Left ventricle myocardium inferior (tissue), 1 donor: Measurements from ENCODE around the gene ARFGEF2. TPM values are rescaled to one million over a fixed set of nuclear protein-coding genes. Genes with fewer than 3 reads are reported as not detected.

ENCODE experiments used
- DNase-seq: peaks from one replicate; pipeline ENCODE4 v3.0.0-alpha.2; 2020
- H3K27ac ChIP-seq: fragments of 200-600 bp; replicated peaks from 2 replicates; pipeline ENCODE4 v1.8.0; 2021
- H3K27me3 ChIP-seq: fragments of 200-600 bp; 2 replicates; pipeline ENCODE4 v1.8.0; 2021; ENCODE audit warnings: low read depth
- H3K36me3 ChIP-seq: fragments of 200-600 bp; 2 replicates; pipeline ENCODE4 v1.8.0; 2021
- H3K4me1 ChIP-seq: fragments of 200-600 bp; 2 replicates; pipeline ENCODE4 v1.8.0; 2021
- H3K4me3 ChIP-seq: fragments of 200-600 bp; 2 replicates; pipeline ENCODE4 v1.8.0; 2021; ENCODE audit warnings: mild to moderate bottlenecking, moderate library complexity
- H3K9me3 ChIP-seq: fragments of 200-600 bp; replicated peaks from 2 replicates; pipeline ENCODE4 v1.8.0; 2021
- intact Hi-C: fragments of 100-400 bp; cut with micrococcal nuclease; formaldehyde crosslinking; loops from one replicate; pipeline ENCODE4 v1.11.0; 2022
- total RNA-seq: library from RNA; stranded (reverse); fragmentation: NEBNext Ultra II Directional; extraction: Animal tissue kit (Norgen Biotek cat#: 25700); gene quantifications from one replicate; pipeline ENCODE4 v1.2.1, GENCODE V29; 2021
- TF ChIP-seq, protein P1 (sequence below): fragments of 200-600 bp; IDR thresholded peaks from 2 replicates; pipeline ENCODE4 v1.8.0; 2021; ENCODE audit warnings: antibody characterized with exemption, mild to moderate bottlenecking, borderline replicate concordance
- donor health status: DM: no; HTN: yes; CAD: no; lungs with severe emphysema.

Gene ARFGEF2
- total RNA-seq, 1 donor from 2014 or later, result 45.1 TPM

DNA sequence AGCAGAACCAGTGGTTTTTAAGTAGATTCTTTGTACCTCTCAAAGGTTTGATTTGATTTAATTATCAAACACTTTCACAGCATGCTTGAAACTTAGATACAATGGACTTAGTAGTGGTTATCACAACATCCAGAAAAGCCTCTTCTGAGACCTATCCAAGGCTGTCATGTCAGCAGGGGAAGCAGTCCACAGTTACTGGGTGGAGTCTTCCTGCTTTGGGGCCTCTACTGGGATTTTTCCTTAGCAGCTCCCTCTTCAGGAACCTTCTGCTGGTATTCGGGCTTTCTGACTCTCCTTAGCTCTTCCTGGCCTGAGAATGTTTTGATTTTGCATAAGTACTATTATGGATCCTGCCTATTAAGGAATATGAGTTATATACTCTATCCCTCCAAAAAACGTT, 36.0 kb downstream of the ARFGEF2 start:
- peak overlapping the region; percentile 75 for H3K27ac ChIP-seq
- peaks cover 27% of the 10 kb centered on the region for H3K4me1 ChIP-seq
- no peak for DNase-seq
- no peaks in the 10 kb centered on the region for H3K27me3 ChIP-seq
- H3K36me3 ChIP-seq, result peaks cover 85% of the 10 kb centered on the region
- no peak overlapping the region for H3K4me3 ChIP-seq
- intact Hi-C loops, result no loop called here
- no peaks in the 10 kb centered on the region for H3K9me3 ChIP-seq
- TF ChIP-seq, protein P1, sequence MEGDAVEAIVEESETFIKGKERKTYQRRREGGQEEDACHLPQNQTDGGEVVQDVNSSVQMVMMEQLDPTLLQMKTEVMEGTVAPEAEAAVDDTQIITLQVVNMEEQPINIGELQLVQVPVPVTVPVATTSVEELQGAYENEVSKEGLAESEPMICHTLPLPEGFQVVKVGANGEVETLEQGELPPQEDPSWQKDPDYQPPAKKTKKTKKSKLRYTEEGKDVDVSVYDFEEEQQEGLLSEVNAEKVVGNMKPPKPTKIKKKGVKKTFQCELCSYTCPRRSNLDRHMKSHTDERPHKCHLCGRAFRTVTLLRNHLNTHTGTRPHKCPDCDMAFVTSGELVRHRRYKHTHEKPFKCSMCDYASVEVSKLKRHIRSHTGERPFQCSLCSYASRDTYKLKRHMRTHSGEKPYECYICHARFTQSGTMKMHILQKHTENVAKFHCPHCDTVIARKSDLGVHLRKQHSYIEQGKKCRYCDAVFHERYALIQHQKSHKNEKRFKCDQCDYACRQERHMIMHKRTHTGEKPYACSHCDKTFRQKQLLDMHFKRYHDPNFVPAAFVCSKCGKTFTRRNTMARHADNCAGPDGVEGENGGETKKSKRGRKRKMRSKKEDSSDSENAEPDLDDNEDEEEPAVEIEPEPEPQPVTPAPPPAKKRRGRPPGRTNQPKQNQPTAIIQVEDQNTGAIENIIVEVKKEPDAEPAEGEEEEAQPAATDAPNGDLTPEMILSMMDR, result no peak

DNA sequence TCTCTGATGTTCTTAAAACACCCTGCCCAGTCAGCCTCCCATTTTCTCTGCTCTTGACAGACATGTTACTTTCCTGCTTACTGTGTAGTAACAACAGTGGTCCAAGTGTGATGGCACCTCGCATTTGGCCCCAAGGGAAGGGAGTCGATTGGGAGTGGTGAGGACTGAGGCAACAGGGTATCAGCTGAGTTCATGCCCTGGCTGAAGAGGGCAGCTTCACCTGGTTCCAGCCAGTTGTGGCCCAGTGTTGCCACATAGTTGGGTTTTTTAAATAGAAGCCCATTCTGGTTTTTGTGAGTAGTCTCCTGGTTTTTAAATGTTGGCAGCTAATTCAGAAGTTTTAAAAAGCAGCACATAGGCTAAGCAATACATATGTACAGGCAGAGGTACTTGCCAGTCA, 37.2 kb downstream of the ARFGEF2 start:
- Histone ChIP-seq H3K27me3 (no peaks in the 10 kb centered on the region), H3K36me3 (peaks cover 84% of the 10 kb centered on the region), H3K4me1 (peaks cover 17% of the 10 kb centered on the region), H3K9me3 (no peaks in the 10 kb centered on the region), H3K27ac (no peak overlapping the region), H3K4me3 (no peak overlapping the region)
- TF ChIP-seq, protein P1, result no peak
- DNase-seq, result no peak
- intact Hi-C loops, result no loop called here

DNA sequence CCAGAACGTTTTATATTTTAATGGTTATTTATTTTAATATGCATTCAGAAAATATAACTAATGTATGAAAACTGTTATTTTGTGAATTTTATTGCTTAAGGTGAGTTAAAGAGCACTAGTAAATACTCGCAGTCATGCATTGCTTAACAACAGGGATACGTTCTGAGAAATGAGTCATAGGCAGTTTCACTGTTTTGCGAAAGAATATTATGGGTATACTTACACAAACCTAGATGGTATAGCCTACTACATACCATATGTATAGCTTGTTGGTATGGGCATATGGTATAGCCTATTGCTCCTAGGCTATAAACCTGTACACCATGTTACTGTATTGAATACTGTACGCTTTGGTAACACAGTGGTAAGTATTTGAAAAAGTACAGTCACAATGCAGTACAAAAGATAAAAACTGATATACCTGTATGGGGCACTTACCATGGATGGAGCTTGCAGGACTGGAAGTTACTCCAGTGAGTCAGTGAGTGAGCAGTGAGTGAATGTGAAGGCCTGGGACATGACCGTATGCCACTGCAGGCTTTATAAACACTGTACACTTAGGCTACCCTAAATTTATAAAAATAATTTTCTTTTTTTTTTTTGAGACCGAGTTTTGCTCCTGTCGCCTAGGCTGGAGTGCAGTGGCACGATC, 38.5 kb downstream of the ARFGEF2 start:
- Histone ChIP-seq H3K9me3 (no peaks in the 10 kb centered on the region), H3K4me3 (no peak overlapping the region), H3K36me3 (peaks cover 81% of the 10 kb centered on the region), H3K4me1 (peaks cover 17% of the 10 kb centered on the region), H3K27ac (no peak overlapping the region), H3K27me3 (no peaks in the 10 kb centered on the region)
- intact Hi-C loops, result no loop called here
- TF ChIP-seq, protein P1, result no peak
- no peak for DNase-seq

DNA sequence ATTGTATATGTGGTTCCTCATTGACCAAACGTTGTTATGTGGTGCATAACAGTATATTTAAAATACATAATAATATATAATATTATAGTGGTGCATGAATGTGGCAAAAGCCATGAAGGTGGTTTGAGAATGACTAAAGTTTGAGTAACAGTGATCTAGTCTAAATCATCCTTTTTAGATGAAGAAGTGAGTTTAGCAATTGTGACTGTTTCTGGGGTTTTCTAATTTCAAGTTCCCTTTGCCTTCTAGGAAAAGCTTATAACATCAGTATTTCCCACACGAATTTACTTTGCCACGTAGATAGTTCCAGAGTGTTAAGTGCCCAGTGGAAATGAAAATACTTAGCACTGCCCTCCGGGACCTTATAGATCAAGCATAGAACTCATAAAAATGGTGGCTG, 40.9 kb downstream of the ARFGEF2 start:
- H3K36me3 ChIP-seq, result peaks cover 82% of the 10 kb centered on the region

DNA sequence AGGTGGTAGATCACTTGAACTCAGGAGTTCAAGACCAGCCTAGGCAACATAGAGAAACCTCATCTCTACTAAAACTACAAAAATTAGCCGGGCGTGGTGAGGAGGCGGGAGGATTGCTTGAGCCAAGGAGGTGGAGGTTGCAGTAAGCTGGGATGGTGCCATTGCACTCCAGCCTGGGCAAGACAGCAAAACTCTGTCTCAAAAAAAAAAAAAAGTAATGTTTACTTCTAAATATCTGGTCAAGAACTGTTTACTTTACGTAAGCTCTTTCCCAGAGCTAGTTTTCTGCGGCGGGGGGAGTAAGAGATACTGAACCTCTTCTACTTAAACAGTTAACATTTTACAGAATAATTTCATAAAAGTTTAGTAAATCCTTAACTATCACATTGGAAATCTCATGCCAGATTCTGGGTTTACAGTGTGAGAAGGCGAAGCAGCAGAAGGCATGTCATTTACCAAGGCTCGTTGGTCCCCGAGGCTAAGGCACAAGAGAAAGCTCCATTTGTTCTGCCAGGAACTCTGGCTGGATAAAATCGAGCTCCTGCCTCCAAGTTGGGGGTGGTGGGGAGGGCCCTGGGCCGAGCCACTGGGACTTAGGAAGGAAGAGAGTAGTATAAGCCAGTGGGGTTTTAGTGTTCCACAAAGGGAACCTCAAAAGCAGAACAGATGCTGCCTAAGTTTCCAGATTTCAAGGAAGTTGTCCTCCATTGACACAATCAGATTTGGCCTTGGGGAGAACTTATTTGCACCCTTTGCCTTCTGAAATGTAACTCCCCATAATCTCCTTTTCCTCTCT, 41.7 kb downstream of the ARFGEF2 start:
- peaks cover 78% of the 10 kb centered on the region for H3K36me3 ChIP-seq
- H3K27ac ChIP-seq, result no peak overlapping the region
- H3K4me1 ChIP-seq, result peaks cover 9% of the 10 kb centered on the region
- intact Hi-C loops, result no loop called here
- DNase-seq, result no peak
- H3K9me3 ChIP-seq, result no peaks in the 10 kb centered on the region
- TF ChIP-seq, protein P1, result no peak
- no peak overlapping the region for H3K4me3 ChIP-seq
- H3K27me3 ChIP-seq, result no peaks in the 10 kb centered on the region

More for the DNA sequence above, 40.9 kb downstream of the ARFGEF2 start:
- Histone ChIP-seq H3K27ac (no peak overlapping the region), H3K9me3 (no peaks in the 10 kb centered on the region), H3K4me1 (peaks cover 15% of the 10 kb centered on the region), H3K4me3 (no peak overlapping the region), H3K27me3 (no peaks in the 10 kb centered on the region)
- TF ChIP-seq, protein P1, result no peak
- intact Hi-C loops, result no loop called here
- no peak for DNase-seq
